Body of pancreas (tissue), 4 donors: ENCODE results near the gene NCOA1. TPM values are rescaled to one million over a fixed set of nuclear protein-coding genes. Genes with fewer than 3 reads are reported as not detected.

Experiments used
- ATAC-seq: fragments of 150-250 bp; one replicate; pipeline ENCODE4 v1.9.1; 2016
- DNase-seq, 4 donors: peaks; one replicate each; pipeline ENCODE4 v3.0.0-alpha.2; 2019
- H3K27ac ChIP-seq, 4 donors: fragments of 200-600 bp; sonication (generic); 1 replicate in 3 of 4; 2 replicates in 1 of 4; pipeline versions ENCODE4 v1.5.1 to v1.6.1; 2016 to 2019; ENCODE audit warnings: mild to moderate bottlenecking in 1 of 4, mixed read lengths in 1 of 4, moderate library complexity in 1 of 4
- H3K27me3 ChIP-seq, 2 donors: fragments of 200-600 bp; sonication (generic); one replicate each; pipeline ENCODE4 v1.6.0; 2016; ENCODE audit warnings: mild to moderate bottlenecking in 1 of 2
- H3K36me3 ChIP-seq, 2 donors: fragments of 200-600 bp; sonication (generic); replicated peaks in 1 of 2; 2 replicates each; pipeline ENCODE4 v1.5.1; 2016; ENCODE audit warnings: low read depth in 2 of 2; ENCODE audit not compliant: insufficient read depth in 1 of 2
- H3K4me1 ChIP-seq: fragments of 200-600 bp; sonication (generic); one replicate; pipeline ENCODE4 v1.6.0; 2016
- H3K4me3 ChIP-seq, 2 donors: fragments of 200-600 bp; sonication (generic); 1 replicate in 1 of 2; 2 replicates in 1 of 2; pipeline ENCODE4 v1.5.1; 2016 to 2019
- H3K9me3 ChIP-seq, 3 donors: fragments of 200-600 bp; sonication (generic); 1 replicate in 2 of 3; 2 replicates in 1 of 3; pipeline ENCODE4 v1.5.1; 2016
- POLR2A ChIP-seq, 3 donors: fragments of 450-650 bp; IDR thresholded peaks; one replicate each; pipeline ENCODE4 v1.6.1; 2016; ENCODE audit warnings: antibody characterized with exemption in 3 of 3, mild to moderate bottlenecking in 2 of 3
- WGBS, 2 donors: methylation state at CpG; one replicate each; pipeline ENCODE4 v1.1.5; 2017; 5-methylcytosine and 5-hydroxymethylcytosine counted together
- intact Hi-C: fragments of 100-400 bp; cut with DNase I; formaldehyde crosslinking; loops from one replicate; pipeline ENCODE4 v1.15.1; 2023
- small RNA-seq: library from RNA; depleted of rRNA; stranded (forward); fragments of <200 nt; gene quantifications from one replicate; pipeline ENCODE3, GENCODE V24; 2016
- total RNA-seq, 2 donors: library from RNA; depleted of rRNA; stranded (reverse); fragments of >200 nt; gene quantifications; one replicate each; pipeline ENCODE4 v1.1.0, GENCODE V29; 2016
- TF ChIP-seq, protein P1 (sequence below), 7 experiments: fragments of 450-650 bp in 4 of 7; fragments of 200-600 bp in 3 of 7; sonication (generic) in 3 of 7; IDR thresholded peaks; one replicate each; pipeline ENCODE4 v1.5.1; 2016 to 2019; ENCODE audit warnings: antibody characterized with exemption in 7 of 7

NCOA1 gene
- total RNA-seq, 2 donors from 2014 or later = 22.1 to 38.7 TPM

DNA sequence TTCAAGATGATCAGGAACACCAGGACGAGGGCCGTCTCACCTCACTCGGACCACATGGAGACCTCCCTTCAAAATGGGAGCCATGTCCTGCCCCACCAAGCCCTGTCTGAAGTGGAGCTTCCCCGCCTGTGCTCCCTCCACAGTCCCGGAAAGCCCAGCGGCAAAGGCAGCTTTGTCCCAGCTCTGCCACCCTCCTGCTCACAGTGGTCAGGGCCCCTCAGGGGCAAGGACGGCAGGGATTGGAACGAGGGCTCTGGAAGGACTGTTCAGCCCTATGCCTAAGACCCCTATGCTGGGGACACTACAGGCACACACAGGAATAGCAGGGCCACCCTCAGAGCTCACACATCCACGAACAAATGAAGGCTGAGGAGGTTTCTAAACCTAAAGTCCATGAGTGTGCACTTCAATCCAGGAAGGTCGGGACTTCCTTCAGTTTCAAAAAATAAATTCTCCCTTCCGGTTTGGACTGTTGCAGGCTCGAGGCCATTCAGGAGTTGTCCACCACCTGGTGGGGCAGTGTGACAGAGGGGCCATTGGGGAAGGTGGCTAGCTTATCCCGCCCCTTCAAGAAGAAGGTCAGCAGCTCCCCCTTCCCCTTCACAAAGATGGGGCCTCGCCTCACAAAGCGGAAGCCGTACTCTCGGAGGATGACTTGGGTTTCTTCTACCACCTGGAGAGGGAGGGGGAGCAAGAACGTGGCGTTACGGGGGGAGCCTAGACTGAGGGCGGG, 328.6 kb downstream of the NCOA1 start:
- peaks cover 5% of the 10 kb centered on the region for H3K4me1 ChIP-seq
- H3K4me3 ChIP-seq = no peak overlapping the region
- intact Hi-C loops = no loop called here
- no peaks in the 10 kb centered on the region for H3K27me3 ChIP-seq
- TF ChIP-seq POLR2A (IDR thresholded peaks at IDR 0.05) = no peak
- TF ChIP-seq, protein P1, sequence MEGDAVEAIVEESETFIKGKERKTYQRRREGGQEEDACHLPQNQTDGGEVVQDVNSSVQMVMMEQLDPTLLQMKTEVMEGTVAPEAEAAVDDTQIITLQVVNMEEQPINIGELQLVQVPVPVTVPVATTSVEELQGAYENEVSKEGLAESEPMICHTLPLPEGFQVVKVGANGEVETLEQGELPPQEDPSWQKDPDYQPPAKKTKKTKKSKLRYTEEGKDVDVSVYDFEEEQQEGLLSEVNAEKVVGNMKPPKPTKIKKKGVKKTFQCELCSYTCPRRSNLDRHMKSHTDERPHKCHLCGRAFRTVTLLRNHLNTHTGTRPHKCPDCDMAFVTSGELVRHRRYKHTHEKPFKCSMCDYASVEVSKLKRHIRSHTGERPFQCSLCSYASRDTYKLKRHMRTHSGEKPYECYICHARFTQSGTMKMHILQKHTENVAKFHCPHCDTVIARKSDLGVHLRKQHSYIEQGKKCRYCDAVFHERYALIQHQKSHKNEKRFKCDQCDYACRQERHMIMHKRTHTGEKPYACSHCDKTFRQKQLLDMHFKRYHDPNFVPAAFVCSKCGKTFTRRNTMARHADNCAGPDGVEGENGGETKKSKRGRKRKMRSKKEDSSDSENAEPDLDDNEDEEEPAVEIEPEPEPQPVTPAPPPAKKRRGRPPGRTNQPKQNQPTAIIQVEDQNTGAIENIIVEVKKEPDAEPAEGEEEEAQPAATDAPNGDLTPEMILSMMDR (IDR thresholded peaks at IDR 0.05) = no peak
- H3K27ac ChIP-seq = no peak overlapping the region
- no peaks in the 10 kb centered on the region for H3K36me3 ChIP-seq
- 83 to 90% methylated on average over 13 to 17 of the region's 21 CpGs for WGBS, 2 donors
- ATAC-seq (no peak), DNase-seq (no peak)
- H3K9me3 ChIP-seq = no peaks in the 10 kb centered on the region

DNA sequence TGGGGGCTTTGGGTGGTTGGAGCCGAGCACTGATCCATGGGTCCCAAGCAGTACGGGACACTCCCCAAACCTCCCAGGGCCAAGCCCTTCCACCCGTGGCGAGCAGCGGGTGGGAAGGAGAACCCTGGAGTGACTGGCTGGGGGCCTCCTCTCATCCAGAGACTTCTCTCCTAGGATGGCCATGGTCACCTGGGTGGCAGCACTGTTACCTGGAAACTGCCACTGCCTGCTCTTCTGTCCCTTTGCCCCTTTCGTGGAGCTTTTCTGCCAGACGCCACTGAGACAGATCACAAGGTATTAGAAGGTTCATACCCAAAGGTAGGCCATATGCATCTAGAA, 329.1 kb downstream of the NCOA1 start:
- peaks cover 5% of the 10 kb centered on the region for H3K4me1 ChIP-seq
- H3K9me3 ChIP-seq = no peaks in the 10 kb centered on the region
- no peak for ATAC-seq
- H3K27ac ChIP-seq = no peak overlapping the region
- H3K27me3 ChIP-seq = no peaks in the 10 kb centered on the region
- intact Hi-C loops = no loop called here
- TF ChIP-seq, protein P1 (IDR thresholded peaks at IDR 0.05) = no peak
- TF ChIP-seq POLR2A (IDR thresholded peaks at IDR 0.05) = no peak
- no peak for DNase-seq
- 91 to 96% methylated on average over 5 to 7 of the region's 7 CpGs for WGBS, 2 donors
- H3K36me3 ChIP-seq = no peaks in the 10 kb centered on the region
- H3K4me3 ChIP-seq = no peak overlapping the region

Small RNA genes lying within 50 kb of the gene (small RNA-seq; reads per million reads assigned to genes)
- gene RNA5SP88 = not detected
- gene RNU6-936P = not detected

Other genes with a start within 250 kb of the NCOA1 start
- gene ITSN2, start 130.7 kb upstream of the NCOA1 start, total RNA-seq = 10 to 100 TPM; 32.9 to 61.0 TPM